GM12864 (cell line): Measurements from ENCODE around the gene CSNK2A3.

Experiments
- DNase-seq: peaks from one replicate; pipeline ENCODE4 v3.0.0-alpha.2; 2011; ENCODE audit warnings: low read depth
- H3K4me3 ChIP-seq: 2 replicates; pipeline ENCODE4 v1.5.1; 2011; ENCODE audit warnings: mild to moderate bottlenecking, low read depth, low read length, control low read depth
- TF ChIP-seq, protein P1 (sequence below): IDR thresholded peaks from 2 replicates; pipeline ENCODE4 v1.5.1; 2011; ENCODE audit warnings: low read depth, mild to moderate bottlenecking, moderate library complexity, low read length, control low read depth, inconsistent platforms; ENCODE audit errors: missing control alignments

CSNK2A3 gene

DNA sequence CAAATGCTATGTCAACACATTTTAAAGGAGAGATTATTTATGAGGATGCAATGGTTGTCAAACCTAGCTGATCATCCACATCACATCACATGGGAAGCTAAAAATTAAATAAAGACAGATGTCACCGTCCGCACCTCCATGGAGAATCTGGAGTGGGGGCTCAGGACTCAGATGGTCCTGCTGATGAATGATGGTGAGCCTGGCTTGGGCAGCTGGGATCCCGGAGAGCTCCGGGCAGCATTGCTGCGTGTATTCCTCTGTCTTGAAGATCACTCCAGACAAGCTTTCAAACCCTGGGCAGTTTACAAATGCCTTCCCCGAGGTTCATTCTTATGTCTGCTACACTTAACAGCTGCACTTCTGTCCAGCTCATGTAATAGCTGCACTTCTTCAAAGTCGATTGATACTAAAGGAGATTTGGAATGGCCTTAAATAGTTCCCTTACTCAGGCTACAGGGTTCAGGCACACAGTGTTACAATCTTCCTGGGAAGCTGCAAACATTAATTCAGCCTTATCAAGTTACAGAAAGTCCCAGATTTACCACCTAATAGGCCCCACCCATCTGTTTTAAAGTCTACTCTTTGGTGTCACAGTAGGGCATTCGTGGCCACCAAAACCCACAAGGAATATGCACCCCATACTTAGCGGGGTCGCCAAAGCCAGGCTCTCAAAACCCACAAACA is 34.7 kb upstream of the CSNK2A3 start:
- H3K4me3 ChIP-seq = no peak overlapping the region
- TF ChIP-seq, protein P1, sequence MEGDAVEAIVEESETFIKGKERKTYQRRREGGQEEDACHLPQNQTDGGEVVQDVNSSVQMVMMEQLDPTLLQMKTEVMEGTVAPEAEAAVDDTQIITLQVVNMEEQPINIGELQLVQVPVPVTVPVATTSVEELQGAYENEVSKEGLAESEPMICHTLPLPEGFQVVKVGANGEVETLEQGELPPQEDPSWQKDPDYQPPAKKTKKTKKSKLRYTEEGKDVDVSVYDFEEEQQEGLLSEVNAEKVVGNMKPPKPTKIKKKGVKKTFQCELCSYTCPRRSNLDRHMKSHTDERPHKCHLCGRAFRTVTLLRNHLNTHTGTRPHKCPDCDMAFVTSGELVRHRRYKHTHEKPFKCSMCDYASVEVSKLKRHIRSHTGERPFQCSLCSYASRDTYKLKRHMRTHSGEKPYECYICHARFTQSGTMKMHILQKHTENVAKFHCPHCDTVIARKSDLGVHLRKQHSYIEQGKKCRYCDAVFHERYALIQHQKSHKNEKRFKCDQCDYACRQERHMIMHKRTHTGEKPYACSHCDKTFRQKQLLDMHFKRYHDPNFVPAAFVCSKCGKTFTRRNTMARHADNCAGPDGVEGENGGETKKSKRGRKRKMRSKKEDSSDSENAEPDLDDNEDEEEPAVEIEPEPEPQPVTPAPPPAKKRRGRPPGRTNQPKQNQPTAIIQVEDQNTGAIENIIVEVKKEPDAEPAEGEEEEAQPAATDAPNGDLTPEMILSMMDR = no peak
- no peak for DNase-seq

DNA sequence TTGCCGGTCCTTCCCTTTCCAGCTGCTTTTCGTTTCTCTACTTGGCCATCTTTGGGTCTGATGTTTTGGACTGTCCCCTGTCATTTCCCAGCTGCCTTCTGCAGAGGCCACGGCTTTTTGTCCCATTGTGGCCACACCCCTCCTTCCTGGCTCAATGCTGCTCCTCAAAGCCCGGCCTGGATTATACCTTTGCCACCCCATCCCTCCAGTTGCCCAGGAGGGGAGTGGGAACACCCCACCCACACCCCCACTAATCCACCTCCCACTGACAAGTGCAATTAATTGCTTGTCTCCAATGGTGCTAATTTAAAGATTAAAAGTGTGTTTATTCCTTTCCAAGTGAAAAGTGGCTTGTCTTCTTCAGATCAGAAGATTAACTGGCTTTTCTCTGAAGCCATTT is 34.2 kb upstream of the CSNK2A3 start:
- no peak overlapping the region for H3K4me3 ChIP-seq
- TF ChIP-seq, protein P1 = no peak
- no peak for DNase-seq

DNA sequence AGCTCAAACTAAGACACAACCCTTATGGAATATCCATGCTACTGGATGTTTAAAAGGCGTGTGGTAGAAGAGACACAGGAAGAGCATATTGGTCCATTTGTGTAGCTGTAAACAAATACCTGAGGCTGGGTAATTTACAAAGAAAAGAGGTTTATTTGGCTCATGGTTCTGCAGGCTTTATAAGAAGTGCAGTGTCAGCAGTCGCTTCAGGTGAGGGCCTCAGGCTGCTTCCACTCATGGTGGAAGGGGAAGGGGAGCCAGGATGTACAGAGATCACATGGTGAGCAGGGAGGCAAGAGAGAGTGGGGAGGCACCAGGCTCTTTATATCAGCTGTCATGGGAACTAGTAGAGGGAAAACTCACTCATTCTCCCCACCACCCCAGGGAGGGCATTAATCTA is 31.8 kb upstream of the CSNK2A3 start:
- TF ChIP-seq, protein P1 = no peak

GRCh38 chr11:11383995-11384394 is 30.9 kb upstream of the CSNK2A3 start:
- DNase-seq = no peak
- TF ChIP-seq, protein P1 = no peak
- no peak overlapping the region for H3K4me3 ChIP-seq

More for the DNA sequence above, 31.8 kb upstream of the CSNK2A3 start:
- H3K4me3 ChIP-seq = no peak overlapping the region
- no peak for DNase-seq

- TF ChIP-seq, protein P1 = no peak
- DNase-seq = no peak
- no peak overlapping the region for H3K4me3 ChIP-seq
These were observed 29.9 kb upstream of the CSNK2A3 start for GRCh38 chr11:11382858-11383532.

GRCh38 chr11:11381471-11382105 is 28.5 kb upstream of the CSNK2A3 start:
- TF ChIP-seq, protein P1 = no peak
- no peak overlapping the region for H3K4me3 ChIP-seq
- DNase-seq = no peak
